GM19240 (cell line): ENCODE measurements around the gene MINPP1.
"Not testable (repeated sequence)": the region's sequence is repeated elsewhere in the genome, so short reads cannot be mapped to it uniquely, and the experiment has no call there.

Experiments used
- DNase-seq: peaks from one replicate; pipeline ENCODE4 v3.0.0; 2011; ENCODE audit warnings: low spot score; ENCODE audit not compliant: insufficient read length

The MINPP1 gene

DNA sequence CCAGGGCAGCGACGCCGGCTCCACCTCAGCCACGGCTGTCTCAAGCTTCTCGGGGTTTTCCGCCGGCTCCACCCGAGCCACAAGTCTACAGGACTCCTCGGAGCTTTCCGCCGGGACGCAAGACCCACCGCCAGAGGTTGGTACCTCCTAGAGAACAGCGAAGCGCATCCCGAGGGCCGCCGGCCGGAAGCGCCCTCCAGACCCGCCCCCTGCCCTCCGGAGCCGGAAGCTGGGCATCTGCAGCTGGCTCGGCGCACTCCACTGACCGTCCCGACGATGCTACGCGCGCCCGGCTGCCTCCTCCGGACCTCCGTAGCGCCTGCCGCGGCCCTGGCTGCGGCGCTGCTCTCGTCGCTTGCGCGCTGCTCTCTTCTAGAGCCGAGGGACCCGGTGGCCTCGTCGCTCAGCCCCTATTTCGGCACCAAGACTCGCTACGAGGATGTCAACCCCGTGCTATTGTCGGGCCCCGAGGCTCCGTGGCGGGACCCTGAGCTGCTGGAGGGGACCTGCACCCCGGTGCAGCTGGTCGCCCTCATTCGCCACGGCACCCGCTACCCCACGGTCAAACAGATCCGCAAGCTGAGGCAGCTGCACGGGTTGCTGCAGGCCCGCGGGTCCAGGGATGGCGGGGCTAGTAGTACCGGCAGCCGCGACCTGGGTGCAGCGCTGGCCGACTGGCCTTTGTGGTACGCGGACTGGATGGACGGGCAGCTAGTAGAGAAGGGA lies at the start of gene MINPP1:
Gene MINPP1, plus strand, starts transcription at position 254 of the 726 bp plus-strand sequence. Its CDS starts 23 bp downstream, at position 277.
- DNase-seq: peak; percentile 59

DNA sequence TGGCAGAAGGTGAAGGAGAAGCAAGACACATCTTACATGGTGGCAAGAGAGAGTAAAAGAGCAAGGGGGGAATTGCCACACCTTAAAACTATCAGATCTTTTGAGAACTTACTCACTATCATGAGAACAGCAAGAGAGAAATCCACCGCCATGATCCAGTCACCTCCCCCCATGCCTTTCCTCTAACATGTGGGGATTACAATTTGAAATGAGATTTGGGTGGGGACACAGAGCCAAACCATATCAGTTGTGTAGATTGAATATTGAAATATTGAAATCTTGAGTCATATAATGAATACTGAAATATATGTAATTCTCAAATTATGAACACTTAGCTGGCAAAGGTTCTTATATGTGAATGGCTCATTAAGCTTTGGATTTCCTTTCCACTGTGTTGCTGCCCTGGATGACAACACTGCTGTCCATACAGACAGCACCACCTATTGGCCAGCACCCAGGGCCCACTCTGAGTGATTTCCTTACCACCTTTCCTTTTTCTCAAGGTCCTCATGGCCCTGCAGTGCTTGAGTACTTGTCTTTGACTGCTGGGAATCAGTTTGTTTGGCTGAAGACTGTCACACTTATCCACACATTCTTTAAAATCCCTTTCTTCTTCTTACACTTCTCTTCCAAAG lies 48.0 kb upstream of the MINPP1 start:
- DNase-seq: not testable (repeated sequence)

GRCh38 chr10:87461751-87462150 lies 42.9 kb upstream of the MINPP1 start:
- DNase-seq: not testable (repeated sequence)

DNA sequence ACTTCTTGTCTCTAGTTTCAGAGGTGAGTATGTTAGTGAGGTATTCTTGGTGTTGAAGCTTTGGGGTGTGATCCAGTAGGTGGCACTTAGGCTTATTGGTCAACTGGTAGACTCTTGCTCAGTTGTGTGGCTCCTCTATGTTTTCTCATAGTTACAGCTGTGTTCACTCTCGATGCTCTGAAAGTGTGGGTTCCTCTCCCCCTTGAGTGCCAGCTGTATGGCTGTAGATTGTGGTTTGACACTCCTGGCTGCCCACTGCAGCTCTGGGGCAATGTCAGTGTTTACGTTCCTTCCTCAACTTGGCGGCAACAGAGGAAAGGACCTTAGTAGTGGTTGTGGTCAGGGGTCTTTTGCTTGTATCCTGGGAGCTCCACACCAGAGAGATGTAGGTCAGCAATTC lies 37.8 kb upstream of the MINPP1 start:
- DNase-seq: not testable (repeated sequence)

DNA sequence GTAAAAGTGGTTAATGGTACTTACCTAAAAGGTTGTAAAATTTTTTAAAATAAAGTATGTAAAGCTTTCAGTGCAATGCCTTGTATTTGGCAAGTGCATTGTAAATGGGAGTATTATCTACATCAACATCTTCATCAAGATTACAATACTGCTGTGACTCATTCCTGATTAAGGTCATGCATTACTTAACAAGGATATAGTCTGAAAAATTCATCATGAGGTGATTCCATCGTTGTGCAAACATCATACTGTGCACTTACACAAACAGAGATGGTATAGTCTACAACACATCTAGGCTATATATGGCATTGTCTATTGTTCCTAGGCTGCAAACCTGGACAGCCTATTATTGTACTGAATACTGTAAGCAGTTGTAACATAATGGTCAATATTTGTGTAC lies 16.0 kb upstream of the MINPP1 start:
- not testable (repeated sequence) for DNase-seq

GRCh38 chr10:87490285-87490684 lies 14.4 kb upstream of the MINPP1 start:
- DNase-seq: not testable (repeated sequence)

DNA sequence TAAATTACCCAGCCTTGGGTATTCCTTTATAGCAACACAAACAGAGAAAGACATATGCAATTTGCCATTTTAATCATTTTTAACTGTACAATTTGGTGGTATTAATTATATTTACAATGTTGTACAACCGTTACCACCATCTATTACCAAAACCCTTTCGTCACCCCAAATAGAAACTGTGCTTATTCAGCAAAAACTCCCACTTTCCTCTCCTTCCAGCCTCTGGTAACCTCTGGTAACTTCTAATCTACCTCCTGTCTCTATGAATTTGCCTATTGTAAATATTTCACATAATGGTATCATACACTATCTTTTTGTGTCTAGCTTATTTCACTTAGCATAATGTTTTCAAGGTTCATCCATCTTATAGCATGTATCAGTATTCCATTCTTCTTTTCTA lies 12.2 kb upstream of the MINPP1 start:
- DNase-seq: not testable (repeated sequence)

GRCh38 chr10:87495446-87495845 lies 9.2 kb upstream of the MINPP1 start:
- DNase-seq: not testable (repeated sequence)

DNA sequence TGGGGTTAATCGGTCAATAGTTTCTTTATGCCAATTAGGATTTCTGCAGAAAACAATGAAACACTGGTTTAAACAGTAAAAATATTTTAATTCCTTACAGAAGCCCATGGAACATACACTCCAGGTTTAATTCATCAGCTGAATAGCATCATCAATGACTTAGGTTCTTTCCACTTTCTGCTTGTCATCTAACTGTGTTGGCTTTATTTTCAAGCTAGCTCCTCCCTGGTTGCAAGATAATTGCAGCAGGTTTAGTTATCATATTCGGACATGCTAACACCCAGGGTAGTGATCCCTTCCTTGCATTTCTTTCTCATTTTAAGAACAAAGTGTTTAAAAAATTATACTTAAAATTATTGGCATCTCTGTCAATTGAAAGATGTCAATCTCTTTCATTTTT lies 7.3 kb upstream of the MINPP1 start:
- not testable (repeated sequence) for DNase-seq

DNA sequence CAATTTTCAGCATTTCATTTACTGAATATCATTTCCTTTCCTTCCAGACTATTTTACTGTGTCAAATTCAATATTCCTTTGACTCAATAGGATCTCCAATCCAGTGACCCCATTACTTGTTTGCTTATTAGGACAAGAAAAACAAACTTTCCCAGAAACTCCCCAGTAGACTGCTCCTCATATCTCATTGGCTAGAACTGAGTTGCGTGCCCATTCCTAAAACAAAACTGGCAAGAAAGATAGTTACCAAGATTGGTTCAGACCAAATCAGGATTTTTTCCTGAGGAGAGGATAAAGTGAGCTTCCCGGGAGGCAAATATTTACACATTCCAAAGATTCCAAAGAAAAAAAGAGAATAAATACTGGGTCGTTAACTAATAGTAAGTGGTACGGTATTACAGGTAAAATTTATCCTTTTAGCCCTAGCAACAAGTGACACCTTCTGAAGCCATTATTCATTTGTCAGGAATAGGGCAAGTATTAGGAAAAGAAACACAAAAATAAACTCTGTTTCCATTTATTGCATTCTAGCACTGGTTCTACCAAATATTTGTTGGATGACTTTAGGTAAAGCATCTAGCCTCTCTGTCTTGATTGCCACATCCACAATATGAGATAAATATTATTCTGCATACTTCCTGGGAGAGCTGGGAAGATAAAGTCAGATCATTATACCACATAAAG lies 6.4 kb upstream of the MINPP1 start:
- DNase-seq: not testable (repeated sequence)

DNA sequence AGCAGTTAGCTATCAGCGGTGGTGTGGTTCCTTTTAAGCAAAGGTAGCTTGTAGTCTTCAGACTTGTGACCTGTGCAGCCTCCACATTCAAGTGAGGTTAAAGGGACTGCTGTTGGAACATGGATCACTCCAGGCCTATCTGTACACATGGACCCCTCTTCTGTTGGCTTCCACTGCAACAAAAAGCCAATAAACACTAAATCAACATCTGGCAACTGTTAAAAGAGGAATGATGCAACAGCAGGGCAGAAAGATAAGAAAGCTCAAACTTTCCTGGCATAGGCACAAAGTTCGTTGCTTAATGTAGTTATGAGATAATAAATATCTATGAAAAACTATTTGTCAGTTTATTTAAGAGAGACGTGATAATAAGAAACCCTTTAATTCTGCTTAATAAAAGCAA lies 4.0 kb upstream of the MINPP1 start:
- no peak for DNase-seq

- DNase-seq: no peak
These were observed 1.3 kb upstream of the MINPP1 start for GRCh38 chr10:87503401-87503800.

GRCh38 chr10:87503886-87504285 lies 807 bp upstream of the MINPP1 start:
- DNase-seq: no peak

GRCh38 chr10:87504307-87504639 lies 420 bp upstream of the MINPP1 start:
- no peak for DNase-seq

- DNase-seq: peak; percentile 12
These were observed 846 bp downstream of the MINPP1 start for GRCh38 chr10:87505366-87506111.

DNA sequence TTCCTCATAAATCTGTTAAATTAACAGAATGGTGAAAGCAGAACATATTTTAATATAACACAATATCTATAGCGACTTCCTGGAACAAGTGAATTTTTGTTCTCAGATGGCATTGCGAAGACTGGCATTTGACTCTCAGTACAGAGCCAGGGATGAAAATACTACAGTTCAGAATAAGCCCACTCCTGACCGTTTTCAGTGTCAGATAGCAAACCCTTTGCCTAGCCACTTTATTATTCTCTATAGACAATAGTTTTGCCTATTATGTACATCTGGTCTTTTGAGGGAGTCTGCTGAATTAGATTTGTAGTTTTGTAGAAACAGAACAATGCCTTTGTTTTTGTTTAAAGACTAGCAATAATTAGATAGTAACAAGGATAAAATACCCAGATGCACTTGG lies 2.3 kb downstream of the MINPP1 start:
- no peak for DNase-seq

- DNase-seq: no peak
These were observed 3.3 kb downstream of the MINPP1 start for GRCh38 chr10:87507879-87508483.

- no peak for DNase-seq
These were observed 4.1 kb downstream of the MINPP1 start for GRCh38 chr10:87508837-87509236.

- no peak for DNase-seq
These were observed 5.3 kb downstream of the MINPP1 start for GRCh38 chr10:87510025-87510424.

- DNase-seq: no peak
These were observed 6.8 kb downstream of the MINPP1 start for GRCh38 chr10:87511526-87511925.

- DNase-seq: no peak
These were observed 14.2 kb downstream of the MINPP1 start for GRCh38 chr10:87518937-87519336.
